Muscle of leg (tissue), 11 donors: ENCODE measurements around the gene CX3CL1. TPM values are rescaled to one million over a fixed set of nuclear protein-coding genes. Genes with fewer than 3 reads are reported as not detected.
"Not testable (repeated sequence)": the region's sequence is repeated elsewhere in the genome, so short reads cannot be mapped to it uniquely, and the experiment has no call there.

Experiments
- DNase-seq: peaks from one replicate; pipeline ENCODE4 v3.0.0; 2013
- H3K27ac ChIP-seq: one replicate; pipeline ENCODE4 v1.5.1; 2013; ENCODE audit warnings: mild to moderate bottlenecking, low read length, control low read depth
- H3K27me3 ChIP-seq: one replicate; pipeline ENCODE4 v1.6.1; 2013; ENCODE audit warnings: low read length; ENCODE audit not compliant: control insufficient read depth, insufficient read depth
- H3K36me3 ChIP-seq: one replicate; pipeline ENCODE4 v1.6.1; 2013; ENCODE audit warnings: low read length; ENCODE audit not compliant: control insufficient read depth, insufficient read depth
- H3K4me1 ChIP-seq: one replicate; pipeline ENCODE4 v1.6.1; 2013; ENCODE audit warnings: low read length; ENCODE audit not compliant: control insufficient read depth, insufficient read depth
- H3K4me3 ChIP-seq: one replicate; pipeline ENCODE4 v1.5.1; 2013; ENCODE audit warnings: low read length, control low read depth
- H3K9me3 ChIP-seq: replicated peaks from 2 replicates; pipeline ENCODE4 v1.6.1; 2013; ENCODE audit warnings: low read depth, low read length; ENCODE audit not compliant: control insufficient read depth
- WGBS: methylation state at CpG from one replicate; pipeline ENCODE4 v1.1.5; 2013; ENCODE audit warnings: missing lambda C conversion rate; ENCODE audit not compliant: insufficient coverage; 5-methylcytosine and 5-hydroxymethylcytosine counted together
- polyA plus RNA-seq, 8 donors: library from polyadenylated mRNA; unstranded; fragments of 120-200 nt; gene quantifications; one replicate each; pipeline versions ENCODE4 v1.2.1 to v1.2.3, GENCODE V29; 2013; ENCODE audit warnings: inconsistent platforms in 1 of 8, low replicate concordance in 1 of 8; ENCODE audit not compliant: insufficient read length in 8 of 8, insufficient read depth in 1 of 8
- total RNA-seq: library from RNA; stranded (reverse); fragments of 120-200 nt; gene quantifications from one replicate; pipeline ENCODE4 v1.2.4, GENCODE V29; 2013

The CX3CL1 gene
- total and polyA plus RNA-seq, 9 donors = 2.5 to 7.0 (median 4.8) TPM

- Histone ChIP-seq H3K4me1 (peaks cover 20% of the 10 kb centered on the region), H3K27me3 (peaks cover 5% of the 10 kb centered on the region), H3K36me3 (no peaks in the 10 kb centered on the region), H3K9me3 (no peaks in the 10 kb centered on the region), H3K27ac (peak overlapping the region; percentile 59), H3K4me3 (peak overlapping the region; percentile 45)
- no peak for DNase-seq
- 62% methylated on average over 10 of the region's 15 CpGs for WGBS
Observed at GRCh38 chr16:57371494-57372371, 557 bp upstream of the CX3CL1 start.

- no peak for DNase-seq
- 54% methylated on average over 3 of the region's 9 CpGs for WGBS
- peak overlapping the region; percentile 45 for H3K4me3 ChIP-seq
- H3K27me3 ChIP-seq = peaks cover 5% of the 10 kb centered on the region
- no peak overlapping the region for H3K27ac ChIP-seq
- no peaks in the 10 kb centered on the region for H3K36me3 ChIP-seq
- peaks cover 19% of the 10 kb centered on the region for H3K4me1 ChIP-seq
- no peaks in the 10 kb centered on the region for H3K9me3 ChIP-seq
Observed at GRCh38 chr16:57373117-57373947, 1.0 kb downstream of the CX3CL1 start.

DNA sequence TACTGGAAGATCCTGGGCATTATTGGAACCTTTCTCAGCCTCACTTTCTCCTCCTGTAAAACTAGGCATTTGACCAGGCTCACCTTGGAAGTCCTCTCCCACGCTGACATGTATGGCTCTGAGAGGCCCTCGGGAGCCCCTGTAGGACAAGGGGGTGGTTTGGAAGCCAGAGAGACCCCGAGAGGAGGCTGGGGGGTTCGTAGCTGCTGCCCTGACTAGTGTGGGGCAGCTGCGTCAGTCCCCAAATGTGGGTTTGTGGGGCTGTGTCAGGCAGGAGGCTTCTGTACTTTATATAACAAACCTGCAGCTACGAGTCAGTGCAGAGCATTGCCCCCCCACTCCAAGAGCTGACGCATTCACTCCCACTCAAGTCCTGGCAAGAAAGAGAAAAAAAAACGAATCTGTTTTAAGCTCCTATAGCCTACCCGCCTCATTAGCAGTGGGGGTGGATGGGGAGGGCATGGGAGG lies 1.8 kb downstream of the CX3CL1 start:
- Histone ChIP-seq H3K27me3 (peaks cover 5% of the 10 kb centered on the region), H3K36me3 (no peaks in the 10 kb centered on the region), H3K9me3 (no peaks in the 10 kb centered on the region), H3K27ac (no peak overlapping the region), H3K4me1 (peaks cover 19% of the 10 kb centered on the region), H3K4me3 (no peak overlapping the region)
- peak; percentile 40 for DNase-seq
- 53% methylated on average over 2 of the region's 9 CpGs for WGBS

- not testable (repeated sequence) for DNase-seq, H3K36me3 ChIP-seq, H3K9me3 ChIP-seq, H3K4me3 ChIP-seq, H3K27me3 ChIP-seq, H3K27ac ChIP-seq
- 93% methylated on average over 6 of the region's 8 CpGs for WGBS
- H3K4me1 ChIP-seq = peaks cover 19% of the 10 kb centered on the region
Observed at GRCh38 chr16:57374925-57375465, 2.7 kb downstream of the CX3CL1 start.

GRCh38 chr16:57376313-57376818 lies 4.1 kb downstream of the CX3CL1 start:
- H3K27ac ChIP-seq = no peak overlapping the region
- no peaks in the 10 kb centered on the region for H3K9me3 ChIP-seq
- H3K4me1 ChIP-seq = peaks cover 23% of the 10 kb centered on the region
- no peak overlapping the region for H3K4me3 ChIP-seq
- DNase-seq = no peak
- 94% methylated on average over 3 of the region's 3 CpGs for WGBS
- no peaks in the 10 kb centered on the region for H3K36me3 ChIP-seq
- H3K27me3 ChIP-seq = peaks cover 2% of the 10 kb centered on the region

DNA sequence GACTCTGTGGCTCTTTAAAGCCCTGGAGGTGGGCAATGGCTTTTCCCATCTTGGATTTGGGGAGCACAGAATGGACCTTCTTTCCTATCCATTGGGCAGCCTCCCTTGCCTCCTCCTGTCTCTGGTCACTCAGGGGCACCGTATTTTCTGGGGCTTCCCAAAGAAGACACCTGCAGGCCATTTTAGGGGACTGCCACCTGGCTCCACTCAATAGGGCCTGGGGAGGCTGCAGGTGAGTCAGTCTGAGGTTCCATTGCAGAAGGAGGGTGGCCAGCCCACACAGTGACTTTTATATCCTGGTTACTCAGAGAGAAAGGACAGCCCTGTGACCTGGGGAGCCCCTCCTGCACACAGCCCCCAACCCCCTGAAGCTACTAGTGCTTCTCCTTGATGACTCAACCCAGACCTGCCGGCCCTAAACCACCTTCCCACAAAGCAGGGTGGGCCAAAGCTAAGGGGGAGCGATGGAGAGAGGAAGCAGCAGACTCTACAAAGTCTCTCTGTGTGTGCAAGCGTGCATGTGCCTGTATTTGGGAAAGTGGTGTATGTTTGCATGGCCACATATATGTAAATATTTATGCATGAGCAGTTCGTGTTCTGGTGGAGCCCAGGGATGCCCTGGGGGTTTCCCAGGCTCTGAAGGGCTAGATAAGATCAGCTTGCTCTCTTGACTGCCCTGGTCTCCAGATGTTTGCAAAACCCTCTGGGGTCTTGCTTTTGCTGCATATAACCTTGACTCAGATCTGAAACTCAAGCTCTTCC lies 5.0 kb downstream of the CX3CL1 start:
- Histone ChIP-seq H3K27me3 (peaks cover 2% of the 10 kb centered on the region), H3K4me1 (peaks cover 17% of the 10 kb centered on the region), H3K9me3 (no peaks in the 10 kb centered on the region), H3K27ac (no peak overlapping the region), H3K4me3 (no peak overlapping the region), H3K36me3 (no peaks in the 10 kb centered on the region)
- 39% methylated on average over 2 of the region's 5 CpGs for WGBS
- DNase-seq = no peak

- DNase-seq = no peak
- Histone ChIP-seq H3K4me1 (peaks cover 15% of the 10 kb centered on the region), H3K27ac (no peak overlapping the region), H3K4me3 (no peak overlapping the region), H3K36me3 (no peaks in the 10 kb centered on the region), H3K9me3 (no peaks in the 10 kb centered on the region), H3K27me3 (no peaks in the 10 kb centered on the region)
- WGBS = 87% methylated on average over 9 of the region's 10 CpGs
Observed at GRCh38 chr16:57379579-57379978, 7.3 kb downstream of the CX3CL1 start.

DNA sequence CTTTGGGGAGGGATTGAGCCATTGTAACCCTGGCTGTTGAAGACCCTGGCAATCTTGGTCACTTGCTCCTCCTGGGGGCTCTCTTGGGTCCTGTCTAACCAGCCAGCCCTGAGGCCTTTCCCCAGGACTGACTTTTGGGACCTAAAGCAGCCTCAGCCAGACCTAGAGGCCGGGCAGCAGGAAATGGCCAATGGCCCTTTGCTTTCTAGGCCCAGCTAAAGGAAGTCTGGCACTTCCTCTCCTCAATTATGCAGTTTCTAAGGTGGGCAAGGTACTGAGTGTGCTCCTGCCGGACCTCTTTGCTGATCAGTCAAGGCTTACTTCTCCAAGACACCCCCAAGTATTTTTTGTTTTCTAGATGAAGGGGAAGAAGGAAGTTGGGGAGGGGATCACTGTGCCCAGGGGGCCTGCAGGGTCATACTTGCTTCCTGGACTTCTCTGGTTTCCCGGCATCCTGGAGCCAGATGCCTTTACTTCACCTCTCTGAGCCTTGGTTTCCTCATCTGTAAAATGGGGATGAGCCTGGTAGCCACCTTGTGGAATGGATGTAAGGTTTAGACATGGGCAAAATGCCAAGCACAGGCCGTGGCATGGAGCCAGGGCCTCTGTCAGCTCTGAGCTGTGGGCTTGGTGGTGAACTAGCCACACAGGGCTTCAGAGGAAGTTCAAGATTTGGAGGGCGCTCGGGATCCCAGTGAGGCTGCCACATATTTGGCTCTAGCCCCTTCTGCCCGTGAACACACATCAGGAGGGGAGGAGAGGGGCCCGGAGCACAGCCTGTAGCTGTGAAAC lies 8.6 kb downstream of the CX3CL1 start:
- DNase-seq = no peak
- Histone ChIP-seq H3K27me3 (no peaks in the 10 kb centered on the region), H3K27ac (no peak overlapping the region), H3K9me3 (no peaks in the 10 kb centered on the region), H3K4me3 (no peak overlapping the region), H3K4me1 (peaks cover 16% of the 10 kb centered on the region), H3K36me3 (no peaks in the 10 kb centered on the region)
- 49% methylated on average over 7 of the region's 8 CpGs for WGBS
